ENCODE results near the gene SMU1. TPM values are rescaled to one million over a fixed set of nuclear protein-coding genes. Genes with fewer than 3 reads are reported as not detected.

SMU1 gene
- 10 to 100 TPM; 12.5 to 15.3 (median 13.6) TPM for total RNA-seq

GRCh38 chr9:33076046-33077004, at the start of gene SMU1:
Gene SMU1 (minus strand): TSS chr9:33076674. CDS start chr9:33076608, 66 bp downstream.
- intact Hi-C loops (cut with DNase I; ENCODE audit: low total_unique reads), result no loop called here
- Histone ChIP-seq H3K27me3 (no peaks in the 10 kb centered on the region), H3K4me1 (peaks cover 8 to 11% of the 10 kb centered on the region in 2 donors), H3K9me3 (no peaks in the 10 kb centered on the region), H3K36me3 (peaks cover 0 to 21% of the 10 kb centered on the region in 2 donors), H3K27ac (peak within 1 kb of the TSS; percentile 90 to 97 (median 92)), H3K4me3 (peak within 1 kb of the TSS; percentile 73 to 94 (median 76))
- in situ Hi-C loops (cut with MboI; ENCODE audit: low sequenced_read_pairs in 4 of 4), result no loop called here
- no peak for TF ChIP-seq CTCF (IDR thresholded peaks at IDR 0.05 in 4 of 5, conservative IDR thresholded peaks at IDR 0.05 in 1 of 5)
- peak; percentile 83 to 84 for TF ChIP-seq POLR2A (IDR thresholded peaks at IDR 0.05)
- ATAC-seq, result peak; percentile 94 to 95
- peak; percentile 94 to 97 for DNase-seq

- TF ChIP-seq CTCF (IDR thresholded peaks at IDR 0.05 in 4 of 5, conservative IDR thresholded peaks at IDR 0.05 in 1 of 5) (no peak), POLR2A (IDR thresholded peaks at IDR 0.05) (no peak)
- Histone ChIP-seq H3K4me1 (peaks cover 12 to 33% of the 10 kb centered on the region in 2 donors), H3K27me3 (no peaks in the 10 kb centered on the region), H3K9me3 (no peaks in the 10 kb centered on the region), H3K4me3 (no peak overlapping the region), H3K36me3 (peaks cover 0 to 26% of the 10 kb centered on the region in 2 donors), H3K27ac (peak overlapping the region in 2 of 4 donors; percentile 15 to 20)
- in situ Hi-C loops (cut with MboI; ENCODE audit: low sequenced_read_pairs in 4 of 4), result no loop called here
- no peak for ATAC-seq
- no peak for DNase-seq
- intact Hi-C loops (cut with DNase I; ENCODE audit: low total_unique reads), result no loop called here
These were observed 49.0 kb upstream of the SMU1 start for GRCh38 chr9:33125461-33125860.

GRCh38 chr9:33124751-33125381, 48.4 kb upstream of the SMU1 start:
- no peak for DNase-seq
- Histone ChIP-seq H3K27ac (peak overlapping the region in 2 of 4 donors; percentile 15 to 20), H3K4me1 (peaks cover 9 to 27% of the 10 kb centered on the region in 2 donors), H3K36me3 (peaks cover 0 to 26% of the 10 kb centered on the region in 2 donors), H3K27me3 (no peaks in the 10 kb centered on the region), H3K9me3 (no peaks in the 10 kb centered on the region), H3K4me3 (no peak overlapping the region)
- TF ChIP-seq POLR2A (IDR thresholded peaks at IDR 0.05), result no peak
- TF ChIP-seq CTCF (IDR thresholded peaks at IDR 0.05 in 4 of 5, conservative IDR thresholded peaks at IDR 0.05 in 1 of 5), result no peak
- ATAC-seq, result no peak
- in situ Hi-C loops (cut with MboI; ENCODE audit: low sequenced_read_pairs in 4 of 4), result no loop called here
- intact Hi-C loops (cut with DNase I; ENCODE audit: low total_unique reads), result no loop called here

- Histone ChIP-seq H3K36me3 (peaks cover 0 to 26% of the 10 kb centered on the region in 2 donors), H3K27ac (no peak overlapping the region), H3K4me1 (peaks cover 5 to 19% of the 10 kb centered on the region in 2 donors), H3K27me3 (no peaks in the 10 kb centered on the region), H3K9me3 (no peaks in the 10 kb centered on the region), H3K4me3 (no peak overlapping the region)
- in situ Hi-C loops (cut with MboI; ENCODE audit: low sequenced_read_pairs in 4 of 4) (no loop called here), intact Hi-C loops (cut with DNase I; ENCODE audit: low total_unique reads) (no loop called here)
- DNase-seq, result no peak
- TF ChIP-seq POLR2A (IDR thresholded peaks at IDR 0.05) (no peak), CTCF (IDR thresholded peaks at IDR 0.05 in 4 of 5, conservative IDR thresholded peaks at IDR 0.05 in 1 of 5) (no peak)
- no peak for ATAC-seq
These were observed 47.6 kb upstream of the SMU1 start for GRCh38 chr9:33124046-33124445.

Measured in gastrocnemius medialis (tissue), 4 donors.